H1 (cell line): ENCODE measurements around the gene GNS. TPM values are rescaled to one million over a fixed set of nuclear protein-coding genes. Genes with fewer than 3 reads are reported as not detected.

Experiments used
- CTCF ChIA-PET: fragments of 300-600 bp; sonication (Branson Sonifier 250); formaldehyde crosslinking; loops from one replicate; lab custom pipeline; 2021; ENCODE audit not compliant: partially characterized antibody; lab: Charles Lee
- POLR2A ChIA-PET: fragments of 300-600 bp; sonication (Branson Sonifier 250); formaldehyde crosslinking; loops from one replicate; lab custom pipeline; 2021; ENCODE audit warnings: inconsistent platforms; ENCODE audit not compliant: partially characterized antibody; lab: Charles Lee
- DNase-seq, 2 experiments: peaks; one replicate each; pipeline versions ENCODE4 v3.0.0 to v3.0.0-alpha.2; 2010 to 2022; ENCODE audit warnings: low spot score in 2 of 2, low read depth in 1 of 2, mixed read lengths in 1 of 2
- FAIRE-seq: peaks from 2 replicates; lab custom pipeline; 2011; peaks lifted over from hg19 to GRCh38; lab: Jason Lieb, UNC
- H2AFZ ChIP-seq: 2 replicates; pipeline ENCODE4 v1.8.1; 2012; ENCODE audit warnings: low read length, inconsistent platforms
- H2AK5ac ChIP-seq: 2 replicates; pipeline ENCODE4 v1.6.1; 2013; ENCODE audit warnings: low read depth, low read length
- H2BK120ac ChIP-seq: replicated peaks from 2 replicates; pipeline ENCODE3; 2013; ENCODE audit warnings: low read depth, low read length, inconsistent platforms
- H2BK12ac ChIP-seq: 2 replicates; pipeline ENCODE4 v1.6.1; 2013; ENCODE audit warnings: low read depth, low read length
- H2BK15ac ChIP-seq: 2 replicates; pipeline ENCODE4 v1.6.1; 2013; ENCODE audit warnings: low read length
- H2BK20ac ChIP-seq: 2 replicates; pipeline ENCODE4 v1.6.1; 2013; ENCODE audit warnings: low read length
- H2BK5ac ChIP-seq: 2 replicates; pipeline ENCODE4 v1.6.1; 2013; ENCODE audit warnings: low read depth, low read length
- H3K14ac ChIP-seq: 2 replicates; pipeline ENCODE4 v1.6.1; 2013; ENCODE audit warnings: inconsistent platforms; ENCODE audit not compliant: insufficient read length
- H3K18ac ChIP-seq: 2 replicates; pipeline ENCODE4 v1.6.1; 2013; ENCODE audit warnings: low read length; ENCODE audit errors: extremely low read depth
- H3K23ac ChIP-seq: 2 replicates; pipeline ENCODE4 v1.6.1; 2013; ENCODE audit warnings: inconsistent platforms; ENCODE audit not compliant: insufficient read length
- H3K23me2 ChIP-seq: 2 replicates; pipeline ENCODE4 v1.6.1; 2013; ENCODE audit warnings: low read depth, low read length
- H3K27ac ChIP-seq: 2 replicates; pipeline ENCODE4 v1.6.1; 2011; ENCODE audit warnings: low read depth, low read length, inconsistent platforms
- H3K27me3 ChIP-seq, 4 experiments: replicated peaks in 1 of 4; 1 replicate in 1 of 4; 2 replicates in 3 of 4; pipeline versions ENCODE4 v1.6.1 to v1.8.1; 2011 to 2013; ENCODE audit warnings: low read length in 3 of 4, mild to moderate bottlenecking in 3 of 4, inconsistent platforms in 2 of 4, mixed read lengths in 2 of 4, moderate library complexity in 1 of 4; ENCODE audit not compliant: control insufficient read depth in 3 of 4, insufficient read depth in 3 of 4; ENCODE audit errors: extremely low read depth in 1 of 4
- H3K36me3 ChIP-seq, 4 experiments: 2 replicates each; pipeline versions ENCODE4 v1.6.1 to v1.8.1; 2011 to 2013; ENCODE audit warnings: mild to moderate bottlenecking in 4 of 4, low read length in 3 of 4, moderate library complexity in 2 of 4, control low read depth in 1 of 4, inconsistent platforms in 1 of 4; ENCODE audit not compliant: insufficient read depth in 4 of 4, control insufficient read depth in 2 of 4
- H3K4ac ChIP-seq: replicated peaks from 2 replicates; pipeline ENCODE3; 2013; ENCODE audit warnings: low read length, low read depth, mixed read lengths, inconsistent platforms; ENCODE audit not compliant: insufficient read length
- H3K4me1 ChIP-seq, 4 experiments: replicated peaks in 1 of 4; 1 replicate in 1 of 4; 2 replicates in 3 of 4; pipeline versions ENCODE4 v1.6.1 to v1.8.1; 2011 to 2013; ENCODE audit warnings: low read length in 3 of 4, inconsistent platforms in 2 of 4, mixed read lengths in 1 of 4; ENCODE audit not compliant: insufficient read depth in 4 of 4, control insufficient read depth in 3 of 4
- H3K4me2 ChIP-seq, 2 experiments: 2 replicates each; pipeline versions ENCODE4 v1.6.1 to v1.8.1; 2011 to 2013; ENCODE audit warnings: low read depth in 2 of 2, low read length in 2 of 2, control low read depth in 1 of 2, inconsistent platforms in 1 of 2, mild to moderate bottlenecking in 1 of 2; ENCODE audit not compliant: insufficient read depth in 1 of 2
- H3K4me3 ChIP-seq, 4 experiments: fragments of 200-600, 300-600 bp in 1 of 4; sonication (generic), shearing (Covaris generic), sonication (Bioruptor Twin) in 1 of 4; 2 replicates each; pipeline versions ENCODE4 v1.5.1 to v1.8.1; 2011 to 2016; ENCODE audit warnings: low read length in 4 of 4, low read depth in 3 of 4, control low read depth in 2 of 4, inconsistent platforms in 2 of 4, mild to moderate bottlenecking in 2 of 4, mixed read lengths in 1 of 4, moderate library complexity in 1 of 4; ENCODE audit not compliant: insufficient read depth in 2 of 4; ENCODE audit errors: extremely low read depth in 1 of 4
- H3K56ac ChIP-seq: replicated peaks from 2 replicates; pipeline ENCODE3; 2013; ENCODE audit warnings: low read depth, mild to moderate bottlenecking, mixed read lengths, low read length, inconsistent platforms; ENCODE audit not compliant: insufficient read length
- H3K79me1 ChIP-seq: 2 replicates; pipeline ENCODE4 v1.6.1; 2013; ENCODE audit warnings: low read depth, low read length, control low read depth
- H3K79me2 ChIP-seq, 2 experiments: 2 replicates each; pipeline versions ENCODE4 v1.6.1 to v1.8.1; 2012 to 2013; ENCODE audit warnings: low read length in 2 of 2, mild to moderate bottlenecking in 2 of 2, inconsistent platforms in 1 of 2; ENCODE audit not compliant: insufficient read depth in 2 of 2, control insufficient read depth in 1 of 2
- H3K9ac ChIP-seq, 4 experiments: replicated peaks in 1 of 4; 1 replicate in 1 of 4; 2 replicates in 3 of 4; pipeline versions ENCODE4 v1.6.1 to v1.8.1; 2011 to 2013; ENCODE audit warnings: low read depth in 3 of 4, low read length in 3 of 4, control low read depth in 2 of 4, mild to moderate bottlenecking in 2 of 4, moderate library complexity in 2 of 4, inconsistent platforms in 1 of 4; ENCODE audit errors: extremely low read depth in 1 of 4
- H3K9me3 ChIP-seq, 2 experiments: 2 replicates each; pipeline versions ENCODE4 v1.6.1 to v1.8.1; 2012 to 2013; ENCODE audit warnings: mild to moderate bottlenecking in 2 of 2, moderate library complexity in 2 of 2, control low read depth in 1 of 2, inconsistent platforms in 1 of 2, low read depth in 1 of 2, low read length in 1 of 2, mixed read lengths in 1 of 2; ENCODE audit not compliant: insufficient read depth in 2 of 2
- H4K20me1 ChIP-seq, 2 experiments: replicated peaks in 1 of 2; 2 replicates each; pipeline versions ENCODE3 to v1.8.1; 2011 to 2013; ENCODE audit warnings: inconsistent platforms in 2 of 2, low read length in 2 of 2, mild to moderate bottlenecking in 1 of 2; ENCODE audit not compliant: insufficient read depth in 2 of 2, control insufficient read depth in 1 of 2
- H4K5ac ChIP-seq: 2 replicates; pipeline ENCODE4 v1.6.1; 2013; ENCODE audit warnings: low read length, low read depth, mixed read lengths, inconsistent platforms; ENCODE audit not compliant: insufficient read length
- H4K8ac ChIP-seq: 2 replicates; pipeline ENCODE4 v1.8.0; 2013; ENCODE audit warnings: mild to moderate bottlenecking, moderate library complexity, low read length, inconsistent platforms; ENCODE audit not compliant: insufficient read depth; ENCODE audit errors: extremely low read depth
- H4K91ac ChIP-seq: replicated peaks from 2 replicates; pipeline ENCODE3; 2013; ENCODE audit warnings: low read length, mixed read lengths, inconsistent platforms; ENCODE audit not compliant: insufficient read length
- JUND ChIP-seq: IDR thresholded peaks from 2 replicates; pipeline ENCODE4 v1.6.1; 2011; ENCODE audit warnings: mild to moderate bottlenecking, improper control_type of control experiment, low read length
- KDM4A ChIP-seq: IDR thresholded peaks from one replicate; pipeline ENCODE4 v1.7.1; 2012; ENCODE audit warnings: low read depth, mild to moderate bottlenecking, moderate library complexity, low read length, inconsistent platforms; ENCODE audit not compliant: severe bottlenecking
- KDM5A ChIP-seq: fragments of 200-600 bp; IDR thresholded peaks from 2 replicates; pipeline ENCODE4 v1.7.1; 2012; ENCODE audit warnings: mild to moderate bottlenecking, low read length, inconsistent platforms, mixed read lengths
- NRF1 ChIP-seq: IDR thresholded peaks from 2 replicates; pipeline ENCODE4 v1.6.1; 2011; ENCODE audit warnings: mild to moderate bottlenecking, low read depth, low read length, improper control_type of control experiment
- PHF8 ChIP-seq: fragments of 200-600 bp; sonication (generic); conservative IDR thresholded peaks from 2 replicates; pipeline ENCODE4 v1.7.1; 2012; ENCODE audit warnings: low read depth, mild to moderate bottlenecking, inconsistent platforms, low read length, moderate library complexity
- RFX5 ChIP-seq: IDR thresholded peaks from 2 replicates; pipeline ENCODE4 v1.6.1; 2011; ENCODE audit warnings: low read depth, low read length, improper control_type of control experiment, borderline replicate concordance
- RXRA ChIP-seq: IDR thresholded peaks from 2 replicates; pipeline ENCODE4 v1.6.1; 2011; ENCODE audit warnings: low read depth, mild to moderate bottlenecking, low read length, moderate library complexity; ENCODE audit not compliant: insufficient read depth
- SAP30 ChIP-seq: fragments of 300-600 bp; sonication (generic); IDR thresholded peaks from 2 replicates; pipeline ENCODE4 v1.7.1; 2012; ENCODE audit warnings: low read length, moderate library complexity, mild to moderate bottlenecking, inconsistent platforms; ENCODE audit not compliant: insufficient read depth, insufficient replicate concordance
- SIX5 ChIP-seq: IDR thresholded peaks from 2 replicates; pipeline ENCODE4 v1.6.1; 2011; ENCODE audit warnings: mild to moderate bottlenecking, low read depth, low read length
- SRF ChIP-seq: IDR thresholded peaks from 2 replicates; pipeline ENCODE4 v1.6.1; 2011; ENCODE audit warnings: mild to moderate bottlenecking, low read depth, low read length, moderate library complexity
- WGBS, 2 experiments: shearing (Covaris generic) in 1 of 2; methylation state at CpG; one replicate each; pipeline versions ENCODE4 v1.1.6 to v1.1.7; 2013 to 2015; ENCODE audit warnings: low lambda C conversion rate in 2 of 2, mixed read lengths in 2 of 2, inconsistent platforms in 1 of 2, low coverage in 1 of 2, missing lambda C conversion rate in 1 of 2; ENCODE audit not compliant: insufficient replicate concordance in 2 of 2, insufficient coverage in 1 of 2, insufficient read length in 1 of 2; ENCODE audit errors: extremely low coverage in 1 of 2, missing lambda C conversion rate in 1 of 2; 5-methylcytosine and 5-hydroxymethylcytosine counted together
- polyA plus RNA-seq, 7 experiments: library from polyadenylated mRNA; depleted of rRNA in 3 of 7; stranded (reverse) in 5 of 7; unstranded in 2 of 7; fragments of >200 nt in 5 of 7; fragments of 200-250 nt in 2 of 7; gene quantifications; 1 replicate in 5 of 7; 2 replicates in 1 of 7; 4 replicates in 1 of 7; pipeline versions ENCODE4 v1.2.1 to v1.2.3, GENCODE V29; 2011 to 2013; ENCODE audit warnings: missing spikeins in 2 of 7, mixed read lengths in 2 of 7
- total RNA-seq: library from RNA; stranded (reverse); fragmentation: NEBNext Ultra II Directional; extraction: Animal tissue kit (Norgen Biotek cat#: 25700); gene quantifications from 2 replicates; pipeline ENCODE4 v1.2.1, GENCODE V29; 2021

Gene GNS
- total and polyA plus RNA-seq, 2 of the 8 experiments (the other 6 are each of a cell fraction or from before 2014, with no cell fraction given), result 16.0 to 28.5 TPM

DNA sequence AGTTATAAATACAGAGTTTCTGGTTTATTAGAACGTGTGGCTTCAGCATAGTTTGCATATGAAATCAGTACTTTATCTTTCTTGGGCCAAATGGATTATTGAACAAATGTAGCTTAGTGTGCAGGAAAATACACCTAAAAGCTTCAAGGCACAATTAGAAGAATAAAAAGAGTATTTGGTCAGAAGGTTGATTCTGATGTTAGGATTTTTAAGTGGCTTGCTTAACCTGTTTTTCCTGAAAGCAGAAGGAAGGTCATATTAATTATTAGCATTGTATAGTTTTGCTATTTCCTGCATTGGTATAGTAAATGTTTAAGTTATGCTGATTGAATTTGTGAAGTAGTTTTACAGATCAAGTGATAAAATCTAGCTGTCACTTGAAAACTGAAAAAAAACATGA, 31.0 kb upstream of the GNS start:
- Histone ChIP-seq H4K5ac (no peak overlapping the region), H3K36me3 (no peaks in the 10 kb centered on the region), H3K79me2 (no peaks in the 10 kb centered on the region), H3K14ac (no peak overlapping the region), H4K20me1 (no peaks in the 10 kb centered on the region), H2AFZ (no peak overlapping the region), H3K27me3 (no peaks in the 10 kb centered on the region), H3K56ac (no peak overlapping the region), H3K4me2 (no peak overlapping the region), H3K18ac (no peak overlapping the region), H3K27ac (no peak overlapping the region), H3K4me3 (no peak overlapping the region), H2BK120ac (no peak overlapping the region), H3K4me1 (peaks cover 0 to 5% (median 4%) of the 10 kb centered on the region in 4 experiments; a peak in 4 of 7 replicates), H2BK15ac (no peak overlapping the region), H2BK20ac (no peak overlapping the region), H3K4ac (no peak overlapping the region), H3K9ac (no peak overlapping the region), H4K91ac (no peak overlapping the region), H3K23ac (no peak overlapping the region), H2BK5ac (no peak overlapping the region), H2AK5ac (no peak overlapping the region), H3K79me1 (no peaks in the 10 kb centered on the region), H4K8ac (no peak overlapping the region), H3K23me2 (peaks cover 2% of the 10 kb centered on the region; the same call in 1 of the 2 replicates), H2BK12ac (no peak overlapping the region), H3K9me3 (no peaks in the 10 kb centered on the region)
- DNase-seq, result no peak
- ChIA-PET CTCF (interaction anchor here (1.1 to 3.9 kb wide), 2 partner anchors 12 to 315 kb away, joined by 3 to 22 read pairs; no protein-coding TSS in a partner anchor), POLR2A (no interaction called here)
- WGBS, 2 experiments, result 92% methylated on average over 1 of the region's 1 CpG; no CpG with 5 or more reads in 1 of the 2 experiments
- no peak for FAIRE-seq
- TF ChIP-seq SAP30 (no peak), NRF1 (no peak), KDM5A (no peak), RFX5 (no peak), SIX5 (no peak), KDM4A (no peak), RXRA (no peak), SRF (no peak), JUND (no peak), PHF8 (no peak)
